Endothelial cell (in vitro differentiated cells): ENCODE results near the gene OR4C16. TPM values are rescaled to one million over a fixed set of nuclear protein-coding genes. Genes with fewer than 3 reads are reported as not detected.

Source experiments
- DNase-seq: peaks from one replicate; pipeline ENCODE4 v3.0.0; 2021; ENCODE audit warnings: low spot score
- H3K27ac Mint-ChIP-seq: one replicate; pipeline ENCODE4 v1.8.0; 2021; ENCODE audit warnings: mixed read lengths, inconsistent platforms; ENCODE audit not compliant: unreplicated experiment
- H3K27me3 Mint-ChIP-seq: one replicate; pipeline ENCODE4 v1.8.0; 2021; ENCODE audit warnings: mild to moderate bottlenecking, moderate library complexity, mixed read lengths, inconsistent platforms; ENCODE audit not compliant: unreplicated experiment
- H3K36me3 Mint-ChIP-seq: one replicate; pipeline ENCODE4 v1.8.0; 2021; ENCODE audit warnings: mild to moderate bottlenecking, low read depth, mixed read lengths, inconsistent platforms; ENCODE audit not compliant: unreplicated experiment
- H3K4me1 Mint-ChIP-seq: one replicate; pipeline ENCODE4 v1.8.0; 2021; ENCODE audit warnings: mild to moderate bottlenecking, mixed read lengths, inconsistent platforms; ENCODE audit not compliant: unreplicated experiment
- H3K4me3 Mint-ChIP-seq: one replicate; pipeline ENCODE4 v1.8.0; 2021; ENCODE audit warnings: mild to moderate bottlenecking, mixed read lengths, inconsistent platforms; ENCODE audit not compliant: unreplicated experiment
- H3K9me3 Mint-ChIP-seq: one replicate; pipeline ENCODE4 v1.8.0; 2021; ENCODE audit warnings: mixed read lengths, inconsistent platforms; ENCODE audit not compliant: unreplicated experiment
- CTCF ChIP-seq: fragments of 200-600 bp; sonication (generic); IDR thresholded peaks from one replicate; pipeline ENCODE4 v1.5.0; 2021; ENCODE audit warnings: antibody characterized with exemption; ENCODE audit not compliant: unreplicated experiment
- long read RNA-seq: library from polyadenylated mRNA; unstranded; transcript quantifications from one replicate; pipeline ENCODE4 v2.0.0, GENCODE V29; 2020; ENCODE audit not compliant: unreplicated experiment
- total RNA-seq: library from RNA; stranded (reverse); fragmentation: NEBNext Ultra II Directional; extraction: Animal tissue kit (Norgen Biotek cat#: 25700); gene quantifications from one replicate; pipeline ENCODE4 v1.2.1, GENCODE V29; 2021; ENCODE audit not compliant: unreplicated experiment

The OR4C16 gene
- not detected for total RNA-seq
- long read RNA-seq, result 0 reads

DNA sequence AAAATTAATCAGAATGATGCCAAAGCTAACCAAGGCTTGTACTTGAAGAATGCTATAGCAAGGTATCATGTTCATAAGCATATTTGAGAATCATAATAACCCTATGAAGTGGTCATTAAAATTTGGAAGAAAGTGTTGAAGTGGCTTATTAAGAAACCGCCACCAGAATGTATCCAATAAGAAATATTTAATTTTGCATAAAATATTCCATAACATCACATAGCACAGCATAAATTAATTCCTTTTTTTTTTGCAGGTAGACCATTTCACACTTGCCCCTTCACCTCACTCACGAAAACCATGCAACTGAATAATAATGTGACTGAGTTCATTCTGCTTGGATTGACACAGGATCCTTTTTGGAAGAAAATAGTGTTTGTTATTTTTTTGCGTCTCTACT lies at the start of gene OR4C16:
OR4C16 (plus strand) TSS at position 301 of the 400 bp plus-strand sequence; CDS start at position 301, 0 bp downstream.
- H3K9me3 Mint-ChIP-seq, result peaks cover 20% of the 10 kb centered on the region
- H3K4me3 Mint-ChIP-seq, result no peak within 1 kb of the TSS
- H3K4me1 Mint-ChIP-seq, result no peaks in the 10 kb centered on the region
- no peak within 1 kb of the TSS for H3K27ac Mint-ChIP-seq
- no peaks in the 10 kb centered on the region for H3K36me3 Mint-ChIP-seq
- DNase-seq, result no peak
- no peaks in the 10 kb centered on the region for H3K27me3 Mint-ChIP-seq
- TF ChIP-seq CTCF, result no peak

- Mint-ChIP-seq H3K27me3 (peaks cover 5% of the 10 kb centered on the region), H3K9me3 (peaks cover 15% of the 10 kb centered on the region), H3K36me3 (peaks cover 15% of the 10 kb centered on the region), H3K27ac (no peak within 1 kb of the TSS), H3K4me1 (no peaks in the 10 kb centered on the region), H3K4me3 (no peak within 1 kb of the TSS)
- DNase-seq, result no peak
- TF ChIP-seq CTCF, result no peak
These were observed 17.8 kb upstream of the OR4C16 start, which contains the start of gene OR4C15 for GRCh38 chr11:55554169-55554568. Gene OR4C15, plus strand, starts transcription at chr11:55554469. Its CDS starts 0 bp downstream, at chr11:55554469.

GRCh38 chr11:55572548-55572947 lies 620 bp downstream of the OR4C16 start:
- Mint-ChIP-seq H3K9me3 (peaks cover 24% of the 10 kb centered on the region), H3K36me3 (no peaks in the 10 kb centered on the region), H3K4me1 (no peaks in the 10 kb centered on the region), H3K27ac (no peak overlapping the region), H3K4me3 (no peak overlapping the region), H3K27me3 (peaks cover 4% of the 10 kb centered on the region)
- TF ChIP-seq CTCF, result no peak
- DNase-seq, result no peak

GRCh38 chr11:55607545-55607944 lies 35.6 kb downstream of the OR4C16 start, which contains the start of gene OR4C11:
Gene OR4C11, minus strand, starts transcription at chr11:55607645. Its CDS starts 3,272 bp downstream, at chr11:55604373.
- H3K27me3 Mint-ChIP-seq, result no peaks in the 10 kb centered on the region
- H3K4me1 Mint-ChIP-seq, result no peaks in the 10 kb centered on the region
- peaks cover 13% of the 10 kb centered on the region for H3K9me3 Mint-ChIP-seq
- no peak for DNase-seq
- no peak within 1 kb of the TSS for H3K27ac Mint-ChIP-seq
- H3K4me3 Mint-ChIP-seq, result no peak within 1 kb of the TSS
- no peaks in the 10 kb centered on the region for H3K36me3 Mint-ChIP-seq
- TF ChIP-seq CTCF, result no peak

Other genes starting within 250 kb of the OR4C16 start
- gene OR4A16, start 228.9 kb upstream of the OR4C16 start, total RNA-seq, result not detected
- not detected for gene OR4A15, start 204.2 kb upstream of the OR4C16 start, total RNA-seq
- gene OR4C15, start 17.7 kb upstream of the OR4C16 start, total RNA-seq, result not detected
- gene OR4C11, start 35.5 kb downstream of the OR4C16 start, total RNA-seq, result not detected
- not detected for gene OR4P4, start 63.0 kb downstream of the OR4C16 start, total RNA-seq
- not detected for gene OR4S2, start 76.2 kb downstream of the OR4C16 start, total RNA-seq
- not detected for gene OR4C6, start 90.1 kb downstream of the OR4C16 start, total RNA-seq
- not detected for gene OR5D13, start 201.3 kb downstream of the OR4C16 start, total RNA-seq
- gene OR5D14, start 223.4 kb downstream of the OR4C16 start, total RNA-seq, result not detected
- not detected for gene OR5L1, start 239.2 kb downstream of the OR4C16 start, total RNA-seq
- gene OR5D18, start 247.5 kb downstream of the OR4C16 start, total RNA-seq, result not detected